ENCODE measurements around the gene KCNS1.
A peak's percentile ranks its signal among the peaks of the same experiment; 100 is the strongest.

The KCNS1 gene

GRCh38 chr20:45047581-45048119 is 53.3 kb downstream of the KCNS1 start:
- no peak for DNase-seq

GRCh38 chr20:45044601-45045000 is 56.3 kb downstream of the KCNS1 start:
- DNase-seq = no peak

GRCh38 chr20:45044084-45044573 is 56.8 kb downstream of the KCNS1 start:
- DNase-seq = peak; percentile 68

GRCh38 chr20:45042978-45043377 is 57.9 kb downstream of the KCNS1 start:
- DNase-seq = no peak
